CD4-positive, alpha-beta T cell treated with Interleukin-17A for 1 hour (primary cell): ENCODE results near the gene SRBD1.
A peak's percentile ranks its signal among the peaks of the same experiment; 100 is the strongest.

Experiments
- DNase-seq: peaks from one replicate; pipeline ENCODE4 v3.0.0-alpha.2; 2020

SRBD1 gene, protein sequence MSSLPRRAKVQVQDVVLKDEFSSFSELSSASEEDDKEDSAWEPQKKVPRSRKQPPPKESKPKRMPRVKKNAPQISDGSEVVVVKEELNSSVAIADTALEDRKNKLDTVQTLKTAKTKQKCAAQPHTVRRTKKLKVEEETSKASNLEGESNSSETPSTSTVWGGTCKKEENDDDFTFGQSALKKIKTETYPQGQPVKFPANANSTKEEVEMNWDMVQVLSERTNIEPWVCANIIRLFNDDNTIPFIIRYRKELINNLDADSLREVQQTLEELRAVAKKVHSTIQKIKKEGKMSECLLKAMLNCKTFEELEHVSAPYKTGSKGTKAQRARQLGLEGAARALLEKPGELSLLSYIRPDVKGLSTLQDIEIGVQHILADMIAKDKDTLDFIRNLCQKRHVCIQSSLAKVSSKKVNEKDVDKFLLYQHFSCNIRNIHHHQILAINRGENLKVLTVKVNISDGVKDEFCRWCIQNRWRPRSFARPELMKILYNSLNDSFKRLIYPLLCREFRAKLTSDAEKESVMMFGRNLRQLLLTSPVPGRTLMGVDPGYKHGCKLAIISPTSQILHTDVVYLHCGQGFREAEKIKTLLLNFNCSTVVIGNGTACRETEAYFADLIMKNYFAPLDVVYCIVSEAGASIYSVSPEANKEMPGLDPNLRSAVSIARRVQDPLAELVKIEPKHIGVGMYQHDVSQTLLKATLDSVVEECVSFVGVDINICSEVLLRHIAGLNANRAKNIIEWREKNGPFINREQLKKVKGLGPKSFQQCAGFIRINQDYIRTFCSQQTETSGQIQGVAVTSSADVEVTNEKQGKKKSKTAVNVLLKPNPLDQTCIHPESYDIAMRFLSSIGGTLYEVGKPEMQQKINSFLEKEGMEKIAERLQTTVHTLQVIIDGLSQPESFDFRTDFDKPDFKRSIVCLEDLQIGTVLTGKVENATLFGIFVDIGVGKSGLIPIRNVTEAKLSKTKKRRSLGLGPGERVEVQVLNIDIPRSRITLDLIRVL

GRCh38 chr2:45611020-45611859, at the start of gene SRBD1:
Gene SRBD1, minus strand, starts transcription at chr2:45611267. Its CDS starts 5,826 bp downstream, at chr2:45605441.
- peak; percentile 88 for DNase-seq

DNA sequence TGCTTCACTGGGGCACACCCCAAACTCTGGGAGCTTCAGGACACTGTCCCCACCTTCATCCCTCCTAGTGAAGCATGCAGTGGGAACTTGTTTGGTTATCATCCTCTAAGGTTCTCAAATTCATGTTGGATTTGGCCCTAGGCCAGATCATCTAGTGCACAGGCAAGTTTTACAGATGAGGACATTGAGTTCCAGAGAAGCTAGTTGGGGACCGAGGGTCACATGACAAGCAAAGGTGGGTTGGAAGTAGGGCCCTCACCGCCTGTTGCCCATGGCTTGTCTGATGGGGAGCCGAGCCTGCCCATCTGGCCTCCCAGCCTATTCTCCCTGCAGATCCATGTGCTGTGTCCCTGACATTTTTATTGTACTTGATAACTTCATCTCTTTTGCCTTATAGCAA, 43.2 kb upstream of the SRBD1 start:
- no peak for DNase-seq

DNA sequence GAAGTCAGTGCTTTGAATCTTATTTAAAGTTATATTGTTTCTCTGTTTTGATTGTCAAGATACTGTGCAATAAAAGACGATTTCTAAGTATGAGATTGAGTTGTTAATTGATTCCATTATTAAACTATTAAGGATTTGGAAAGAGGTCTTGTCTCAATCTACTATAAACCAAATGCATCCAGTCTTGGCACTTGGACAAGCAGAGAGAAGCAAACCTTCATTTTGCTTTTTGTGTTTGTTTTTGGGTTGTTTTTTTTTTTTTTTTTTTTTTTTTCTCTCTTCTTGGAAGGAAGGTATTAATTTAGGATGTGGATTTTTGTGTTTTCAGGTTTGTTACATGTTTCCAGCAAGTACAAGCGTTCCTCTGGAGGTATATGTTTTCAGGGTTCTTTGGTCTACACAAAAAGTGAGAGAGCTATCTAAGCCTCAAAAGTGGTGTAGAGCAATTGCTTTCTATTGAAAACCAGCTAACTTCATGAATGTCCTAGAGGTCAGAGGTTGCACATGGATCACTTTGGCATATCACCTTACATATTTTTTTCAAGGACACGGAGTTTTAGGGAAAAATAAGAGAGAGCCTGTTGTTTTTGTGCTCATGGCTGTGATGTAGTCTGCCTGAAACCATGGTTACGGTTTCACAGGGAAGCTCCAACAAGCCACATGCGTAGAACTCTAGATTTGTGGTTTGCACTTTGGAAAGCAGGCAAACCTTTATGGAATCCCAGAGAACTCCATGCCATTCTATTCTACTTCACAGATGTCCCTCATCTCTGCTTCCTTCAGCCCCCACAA, 42.3 kb upstream of the SRBD1 start:
- DNase-seq: no peak

DNA sequence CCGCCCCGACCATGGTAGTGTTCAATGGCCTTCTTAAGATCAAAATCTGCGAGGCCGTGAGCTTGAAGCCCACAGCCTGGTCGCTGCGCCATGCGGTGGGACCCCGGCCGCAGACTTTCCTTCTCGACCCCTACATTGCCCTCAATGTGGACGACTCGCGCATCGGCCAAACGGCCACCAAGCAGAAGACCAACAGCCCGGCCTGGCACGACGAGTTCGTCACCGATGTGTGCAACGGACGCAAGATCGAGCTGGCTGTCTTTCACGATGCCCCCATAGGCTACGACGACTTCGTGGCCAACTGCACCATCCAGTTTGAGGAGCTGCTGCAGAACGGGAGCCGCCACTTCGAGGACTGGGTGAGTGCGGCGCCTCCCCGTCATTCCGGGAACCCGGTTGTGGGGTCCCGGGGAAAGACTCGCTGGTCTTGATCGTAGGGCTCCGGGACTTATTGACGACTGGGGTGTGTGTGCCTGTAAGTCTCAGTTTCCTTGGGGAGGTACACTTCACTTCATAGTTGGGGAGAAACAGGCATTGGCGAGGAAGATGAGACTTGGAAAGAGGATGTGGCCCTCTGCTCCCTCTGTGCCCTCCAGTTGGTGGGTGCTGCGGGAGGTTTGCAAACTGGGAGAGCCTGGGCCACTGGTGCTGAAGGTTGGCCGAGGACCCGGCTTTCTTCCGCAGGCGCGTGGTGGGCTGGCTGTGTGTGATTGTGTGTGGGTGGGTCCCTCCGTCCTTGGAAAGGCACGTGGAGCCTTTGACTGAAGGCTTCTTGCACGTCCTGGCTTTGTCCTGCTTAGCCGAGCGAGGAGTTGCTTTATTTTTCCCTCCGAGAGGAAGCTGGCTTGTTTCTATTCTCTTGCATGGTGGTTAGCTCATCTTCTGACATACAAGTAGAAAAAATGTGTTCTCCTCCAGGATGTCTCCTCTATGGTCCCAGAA, 41.3 kb upstream of the SRBD1 start:
- peak; percentile 20 for DNase-seq

DNA sequence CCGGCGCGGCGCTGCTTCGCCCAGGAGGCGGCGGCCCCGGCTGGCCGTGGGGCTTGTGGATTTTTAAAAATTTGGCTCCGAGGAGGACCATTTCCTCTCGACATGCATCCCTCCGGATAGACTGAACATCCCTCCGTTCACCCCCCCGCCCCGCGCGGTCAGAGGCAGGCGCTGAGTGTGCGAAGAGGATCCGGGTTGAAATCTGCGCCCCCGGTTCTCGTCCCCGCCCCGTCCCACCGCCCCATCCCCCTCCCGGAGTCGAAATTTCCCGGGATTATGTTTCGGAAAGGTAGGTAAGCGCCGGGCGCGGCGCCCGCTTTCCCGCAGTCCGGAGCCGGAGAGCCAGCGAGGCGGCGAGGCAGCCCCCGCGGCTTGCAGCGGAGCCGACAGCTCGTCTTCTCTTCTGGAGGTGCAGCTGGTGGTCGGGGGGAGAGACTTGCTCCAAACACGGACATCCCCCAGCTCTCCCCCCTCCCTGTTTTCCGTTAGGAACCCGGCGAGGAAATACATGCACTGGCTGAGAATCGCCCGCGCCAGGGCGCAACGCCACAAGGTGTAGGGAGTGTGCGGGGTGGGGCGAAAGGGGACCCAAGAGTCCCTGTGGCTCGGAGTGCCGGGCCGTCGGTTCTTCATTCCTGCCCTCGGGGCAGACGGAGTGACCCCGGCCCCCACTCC, 40.5 kb upstream of the SRBD1 start, which contains the start of gene PRKCE:
PRKCE (plus strand) TSS at position 261 of the 675 bp plus-strand sequence.
- peak; percentile 28 for DNase-seq

DNA sequence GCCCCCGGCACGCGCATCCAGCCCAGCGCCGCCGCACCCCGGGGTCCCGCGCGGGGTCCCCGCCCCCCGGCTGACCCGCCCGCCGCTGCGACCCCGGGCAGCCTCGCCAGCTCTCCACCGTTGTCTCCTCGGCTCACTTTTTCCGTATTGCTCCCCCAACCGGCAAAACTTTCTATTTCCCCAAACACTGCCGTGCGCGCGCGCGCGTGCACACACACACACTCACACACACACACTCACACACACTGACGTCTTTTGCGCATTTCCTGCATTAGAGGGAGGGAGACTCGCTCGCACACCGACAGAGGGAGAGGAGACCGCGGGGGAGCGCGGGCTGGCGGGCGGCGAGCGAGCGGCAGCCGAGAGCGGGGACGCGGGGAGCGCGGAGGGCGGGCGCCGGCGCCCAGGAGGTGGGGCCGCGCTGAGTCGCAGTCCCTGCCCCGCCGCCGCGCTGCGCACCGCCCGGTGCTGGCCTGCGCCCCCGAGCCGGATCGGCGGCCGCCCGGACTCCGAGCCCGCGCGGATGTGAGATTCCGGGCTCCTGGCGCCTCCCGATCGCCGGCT, 39.9 kb upstream of the SRBD1 start:
- DNase-seq: peak; percentile 97

DNA sequence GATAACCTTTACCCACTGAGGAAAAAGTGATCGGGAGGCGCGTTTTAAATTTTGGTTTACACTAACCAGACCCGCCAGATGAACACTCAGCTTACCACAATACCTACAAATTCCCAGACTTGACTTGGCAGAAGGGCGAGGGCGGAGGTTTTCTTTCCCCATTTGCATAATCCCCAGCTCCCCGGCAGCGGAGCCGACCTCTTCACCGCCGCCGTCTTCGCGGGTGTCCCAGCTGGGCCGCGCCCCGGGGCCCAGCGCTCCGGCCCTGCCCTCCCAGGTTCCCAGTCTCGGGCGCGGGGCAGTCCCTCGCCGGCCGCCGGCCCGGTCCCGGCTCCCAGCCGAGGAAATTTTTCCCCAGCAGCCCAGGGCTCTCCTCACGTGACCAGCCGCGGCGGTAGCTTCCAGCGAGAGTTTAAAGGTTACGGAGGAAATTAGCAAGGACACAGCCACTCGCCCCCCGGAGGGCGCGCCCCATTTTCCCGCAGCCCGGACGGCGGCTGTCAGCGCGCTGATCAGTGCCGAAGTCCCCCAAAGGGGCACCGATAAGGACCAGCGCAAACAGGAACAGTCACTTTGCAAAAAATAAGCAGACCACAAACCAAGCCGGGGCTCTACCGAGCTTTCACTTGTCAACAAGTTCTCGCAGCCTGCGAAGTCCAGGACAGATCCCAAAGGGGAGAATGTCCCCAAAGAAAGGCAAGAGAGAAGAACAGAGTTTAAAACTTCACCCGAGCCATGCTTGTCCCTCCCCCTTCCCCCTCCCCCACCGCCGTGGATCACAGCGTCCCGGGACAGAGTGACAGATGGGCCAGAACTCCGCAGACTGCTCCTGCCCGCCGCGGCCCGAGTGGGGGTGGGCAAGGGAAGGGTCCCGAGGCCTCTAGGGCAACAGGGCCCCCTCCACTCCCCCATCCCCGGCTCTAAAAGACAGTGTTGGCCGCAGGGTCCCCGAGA, 39.1 kb upstream of the SRBD1 start:
- peak; percentile 56 for DNase-seq

GRCh38 chr2:45649462-45649857, 38.4 kb upstream of the SRBD1 start:
- DNase-seq: no peak

- no peak for DNase-seq
Observed at GRCh38 chr2:45648636-45649035, 37.6 kb upstream of the SRBD1 start.

GRCh38 chr2:45647986-45648520, 37.0 kb upstream of the SRBD1 start:
- no peak for DNase-seq

DNA sequence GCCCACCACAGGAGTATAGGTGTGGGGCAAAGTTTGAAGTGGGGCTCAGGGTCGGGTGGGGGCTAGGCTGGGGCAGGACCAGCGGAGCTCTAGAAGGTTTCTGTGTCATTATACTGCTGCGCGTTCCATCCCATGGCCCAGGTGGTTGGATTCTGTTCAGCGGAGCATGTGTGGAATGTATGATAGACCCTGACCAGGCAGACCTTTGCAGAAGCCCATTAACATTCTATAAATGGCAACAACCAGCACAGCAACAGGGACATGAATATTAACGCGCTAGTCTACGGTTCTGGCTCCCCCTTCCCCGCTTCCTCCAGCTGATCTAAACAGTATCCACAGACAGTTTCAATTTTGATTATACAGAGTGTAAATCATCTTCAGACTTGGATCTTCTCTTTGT, 36.3 kb upstream of the SRBD1 start:
- no peak for DNase-seq

- no peak for DNase-seq
Observed at GRCh38 chr2:45646289-45646688, 35.2 kb upstream of the SRBD1 start.

- peak; percentile 69 for DNase-seq
Observed at GRCh38 chr2:45643543-45644542, 32.8 kb upstream of the SRBD1 start.

DNA sequence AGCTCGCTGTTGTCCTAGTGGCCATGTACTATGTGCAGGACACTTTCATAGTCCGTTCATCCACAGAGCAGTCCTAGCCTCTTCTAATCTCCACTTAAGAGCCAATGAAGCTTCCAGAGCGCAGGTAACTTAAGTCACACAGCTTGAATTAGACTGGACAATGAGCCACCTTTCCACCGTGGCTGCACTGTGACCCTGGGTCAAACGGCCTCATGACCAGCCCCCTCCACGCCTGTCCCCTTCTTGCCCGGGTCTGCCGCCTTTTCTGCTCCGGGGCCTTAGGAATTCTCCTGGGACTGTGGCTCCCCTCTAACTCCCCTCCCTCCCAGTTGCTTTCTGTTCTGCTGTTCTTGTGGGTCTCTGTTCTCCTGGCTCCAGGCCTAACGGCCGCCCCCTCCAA, 32.0 kb upstream of the SRBD1 start:
- DNase-seq: no peak

DNA sequence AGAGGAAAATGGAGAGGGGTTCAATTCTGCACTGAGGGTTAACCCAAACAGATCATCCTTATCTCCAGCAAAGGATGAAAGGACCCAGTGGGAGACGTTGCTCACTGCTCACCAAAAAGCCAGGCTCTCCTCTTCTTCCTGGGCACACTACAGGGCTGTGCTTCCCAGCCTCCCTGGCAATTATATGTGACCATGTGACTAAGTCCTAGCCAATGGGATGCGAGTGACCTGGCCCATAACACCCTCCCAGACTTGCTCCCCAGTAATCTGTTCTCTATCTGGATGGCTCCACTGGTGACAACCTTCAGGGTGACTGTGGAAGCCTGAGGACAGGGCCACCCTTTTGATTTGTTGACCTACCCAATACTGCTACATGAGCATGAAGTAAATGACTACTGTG, 29.5 kb upstream of the SRBD1 start:
- DNase-seq: no peak

GRCh38 chr2:45637440-45637839, 26.4 kb upstream of the SRBD1 start:
- DNase-seq: no peak

GRCh38 chr2:45636008-45636407, 24.9 kb upstream of the SRBD1 start:
- no peak for DNase-seq
